HepG2 (cell line): Measurements from ENCODE around the gene NRG4. TPM values are rescaled to one million over a fixed set of nuclear protein-coding genes. Genes with fewer than 3 reads are reported as not detected.

Source experiments
- ATAC-seq: fragments of 200-7000 bp; cut with Tn5 transposase; 3 replicates; pipeline ENCODE4 v1.9.1; 2020; ENCODE audit warnings: mild to moderate bottlenecking, moderate library complexity
- BruUV-seq: library from RNA; stranded (reverse); fragments of 400-500 nt; replicated peaks from 2 replicates; lab custom pipeline; 2021; lab: Mats Ljungman, UMichigan
- CTCF ChIA-PET: fragments of 300-600 bp; formaldehyde crosslinking; extraction: SDS; loops from one replicate; lab custom pipeline; 2021; ENCODE audit warnings: low total read pairs, inconsistent platforms, low intra/inter-chr PET ratio; lab: Yijun Ruan, JAX
- POLR2A ChIA-PET: fragments of 350-600 bp; sonication (Branson Sonifier 250); formaldehyde crosslinking; loops from one replicate; lab custom pipeline; 2020; ENCODE audit warnings: antibody characterized with exemption, inconsistent platforms; lab: Yijun Ruan, JAX
- DNase-seq: peaks from one replicate; pipeline ENCODE4 v3.0.0-alpha.2; 2015; ENCODE audit warnings: low spot score
- FAIRE-seq: peaks from 3 replicates; lab custom pipeline; 2011; peaks lifted over from hg19 to GRCh38; lab: Jason Lieb, UNC
- H2AFZ ChIP-seq: one replicate; pipeline ENCODE4 v1.6.1; 2011; ENCODE audit warnings: low read length, inconsistent platforms
- H3K27ac ChIP-seq: fragments of 300-600 bp; 3 replicates; pipeline ENCODE4 v1.8.0; 2011; ENCODE audit warnings: mixed run types, mild to moderate bottlenecking, mixed read lengths, low read length, inconsistent platforms; ENCODE audit not compliant: insufficient read depth; ENCODE audit errors: extremely low read length
- H3K27me3 ChIP-seq, 2 experiments: fragments of 200-600 bp in 1 of 2; 2 replicates in 1 of 2; 3 replicates in 1 of 2; pipeline versions ENCODE4 v1.6.0 to v1.8.0; 2011; ENCODE audit warnings: low read length in 2 of 2, mild to moderate bottlenecking in 2 of 2, moderate library complexity in 2 of 2, inconsistent platforms in 1 of 2; ENCODE audit not compliant: insufficient read depth in 2 of 2, control insufficient read depth in 1 of 2
- H3K36me3 ChIP-seq, 2 experiments: fragments of 200-600 bp in 1 of 2; replicated peaks in 1 of 2; 2 replicates in 1 of 2; 3 replicates in 1 of 2; pipeline versions ENCODE4 v1.5.1 to v1.8.0; 2011; ENCODE audit warnings: low read length in 2 of 2, inconsistent platforms in 1 of 2; ENCODE audit not compliant: insufficient read depth in 2 of 2, control insufficient read depth in 1 of 2
- H3K4me1 ChIP-seq: 2 replicates; pipeline ENCODE4 v1.5.1; 2012; ENCODE audit warnings: low read length, inconsistent platforms; ENCODE audit not compliant: insufficient read depth
- H3K4me2 ChIP-seq: 2 replicates; pipeline ENCODE4 v1.6.0; 2011; ENCODE audit warnings: low read depth, low read length, inconsistent platforms
- H3K4me3 ChIP-seq, 3 experiments: fragments of 200-600 bp in 1 of 3; sonication (generic), shearing (Covaris generic) in 1 of 3; replicated peaks in 1 of 3; 2 replicates each; pipeline ENCODE4 v1.5.1; 2011 to 2016; ENCODE audit warnings: low read length in 3 of 3, inconsistent platforms in 2 of 3, low read depth in 2 of 3, mild to moderate bottlenecking in 2 of 3, control low read depth in 1 of 3, mixed read lengths in 1 of 3; ENCODE audit not compliant: insufficient read depth in 1 of 3
- H3K79me2 ChIP-seq: one replicate; pipeline ENCODE4 v1.6.1; 2011; ENCODE audit warnings: low read length, inconsistent platforms; ENCODE audit not compliant: insufficient read depth
- H3K9ac ChIP-seq: 2 replicates; pipeline ENCODE4 v1.6.0; 2011; ENCODE audit warnings: mild to moderate bottlenecking, low read depth, low read length, inconsistent platforms; ENCODE audit not compliant: insufficient read depth
- H3K9me3 ChIP-seq: 2 replicates; pipeline ENCODE4 v1.5.1; 2012; ENCODE audit warnings: mild to moderate bottlenecking, low read length
- H4K20me1 ChIP-seq: 2 replicates; pipeline ENCODE4 v1.6.0; 2011; ENCODE audit warnings: inconsistent platforms, mild to moderate bottlenecking, low read length, moderate library complexity; ENCODE audit not compliant: insufficient read depth
- BCL3 ChIP-seq: sonication (generic); formaldehyde crosslinking; IDR thresholded peaks from 2 replicates; pipeline ENCODE4 v1.5.1; 2020; ENCODE audit warnings: mild to moderate bottlenecking, missing genetic modification reagents, moderate library complexity
- CENPBD1 ChIP-seq: sonication (generic); formaldehyde crosslinking; IDR thresholded peaks from 2 replicates; pipeline ENCODE4 v1.8.0; 2022; ENCODE audit warnings: missing genetic modification reagents, low read depth, mild to moderate bottlenecking, borderline replicate concordance
- CTCF ChIP-seq: sonication (generic); formaldehyde crosslinking; IDR thresholded peaks from 2 replicates; pipeline ENCODE4 v1.5.0; 2020; ENCODE audit warnings: mild to moderate bottlenecking, missing genetic modification reagents, moderate library complexity
- NFYB ChIP-seq: sonication (generic); formaldehyde crosslinking; IDR thresholded peaks from 2 replicates; pipeline ENCODE4 v1.4.0; 2020; ENCODE audit warnings: missing genetic modification reagents
- RAD21 ChIP-seq: fragments of 450-650 bp; formaldehyde crosslinking; IDR thresholded peaks from 2 replicates; pipeline ENCODE4 v1.5.0; 2020; ENCODE audit warnings: mild to moderate bottlenecking
- SMC3 ChIP-seq: IDR thresholded peaks from 2 replicates; pipeline ENCODE4 v1.6.1; 2011; ENCODE audit warnings: low read length, improper control_type of control experiment
- STAG1 ChIP-seq: sonication (generic); formaldehyde crosslinking; IDR thresholded peaks from 2 replicates; pipeline ENCODE4 v1.4.0; 2020; ENCODE audit warnings: missing genetic modification reagents
- ZNF747 ChIP-seq: sonication (generic); formaldehyde crosslinking; IDR thresholded peaks from 2 replicates; pipeline ENCODE4 v1.8.1; 2023; ENCODE audit warnings: missing genetic modification reagents, mild to moderate bottlenecking, borderline replicate concordance
- ZSCAN31 ChIP-seq: sonication (generic); formaldehyde crosslinking; IDR thresholded peaks from 2 replicates; pipeline ENCODE4 v1.5.0; 2020; ENCODE audit warnings: low read depth, mild to moderate bottlenecking, missing genetic modification reagents
- WGBS: methylation state at CpG from one replicate; pipeline ENCODE4 v1.1.6; 2017; ENCODE audit warnings: low lambda C conversion rate; 5-methylcytosine and 5-hydroxymethylcytosine counted together
- in situ Hi-C: cut with HindIII; loops from 2 replicates; pipeline ENCODE4 v1.10.0; 2017; ENCODE audit warnings: low pct_unique_long_range_greater_than_20kb; ENCODE audit not compliant: extremely low pct_ligation_motif_present
- intact Hi-C: fragments of 100-400 bp; cut with micrococcal nuclease; formaldehyde crosslinking; loops from one replicate; pipeline ENCODE4 v1.10.0; 2022; ENCODE audit not compliant: unreplicated experiment
- polyA plus RNA-seq, 8 experiments: library from polyadenylated mRNA; depleted of rRNA in 3 of 8; stranded (reverse) in 7 of 8; unstranded in 1 of 8; fragments of >200 nt; fragmentation: Illumina TruSeq in 4 of 8; extraction: Trizol in 4 of 8; gene quantifications; 2 replicates each; pipeline versions ENCODE4 v1.2.1 to v1.2.3, GENCODE V29; 2011 to 2016; ENCODE audit warnings: low read depth in 4 of 8, missing spikeins in 1 of 8, mixed read lengths in 1 of 8; ENCODE audit not compliant: insufficient read depth in 1 of 8
- total RNA-seq, 5 experiments: library from RNA; depleted of rRNA; stranded (reverse); fragments of >200 nt; fragmentation: Illumina TruSeq; extraction: Trizol; gene quantifications; 2 replicates each; pipeline ENCODE4 v1.2.3, GENCODE V29; 2016; ENCODE audit warnings: low read depth in 1 of 5

The NRG4 gene
- total and polyA plus RNA-seq, 2 of the 13 experiments (the other 11 are each of a cell fraction or from before 2014, with no cell fraction given), result 0.01 TPM; not detected in 1

GRCh38 chr15:75921732-75922703, 90.2 kb downstream of the NRG4 start:
- Histone ChIP-seq H3K27me3 (no peaks in the 10 kb centered on the region; a peak in 1 of 5 replicates), H3K4me1 (peaks cover 25% of the 10 kb centered on the region), H3K36me3 (peaks cover 10 to 84% of the 10 kb centered on the region in 2 experiments), H2AFZ (no peak overlapping the region), H3K9ac (no peak overlapping the region), H4K20me1 (peaks cover 4% of the 10 kb centered on the region; the same call in 1 of the 2 replicates), H3K27ac (no peak overlapping the region), H3K4me2 (no peak overlapping the region), H3K79me2 (peaks cover 58% of the 10 kb centered on the region), H3K4me3 (no peak overlapping the region), H3K9me3 (no peaks in the 10 kb centered on the region)
- in situ Hi-C loops, result loop anchor here (10.0 kb wide), 2 partner anchors 107 to 197 kb away; a partner anchor contains a TSS
- ATAC-seq, result peak; percentile 64
- DNase-seq, result peak; percentile 51
- 93% methylated on average over 9 of the region's 9 CpGs for WGBS
- no TSS peak for BruUV-seq
- TF ChIP-seq CENPBD1 (CRISPR knock-in tag) (no peak), ZNF747 (no peak), NFYB (CRISPR knock-in tag) (no peak), SMC3 (peak; percentile 39; the same call in 1 of the 2 replicates), STAG1 (CRISPR knock-in tag) (peak; percentile 61), CTCF (peak; percentile 55), ZSCAN31 (CRISPR knock-in tag) (peak; percentile 84; the same call in 1 of the 2 replicates), BCL3 (CRISPR knock-in tag) (0 out of 2 replicates have a peak, but pooled peaks have one; percentile 25), RAD21 (CRISPR knock-in tag) (peak; percentile 32; the same call in 1 of the 2 replicates)
- TF ChIP-seq, all 625 proteins: peak for 6
- CTCF ChIA-PET, result interaction anchor here (1.1 to 1.2 kb wide), 2 partner anchors 112 to 237 kb away, joined by 3 to 5 read pairs; no protein-coding TSS in a partner anchor
- intact Hi-C loops, result loop anchor here (1.0 to 10.0 kb wide), 2 partner anchors 112 to 197 kb away; a partner anchor contains a TSS
- peak; percentile 15 for FAIRE-seq
- POLR2A ChIA-PET, result interaction anchor here (1.4 kb wide), 1 partner anchor 18 kb away, joined by 3 read pairs; no protein-coding TSS in a partner anchor
